ENCODE measurements around the gene KDM2A. TPM values are rescaled to one million over a fixed set of nuclear protein-coding genes. Genes with fewer than 3 reads are reported as not detected.

KDM2A gene
- total and polyA plus RNA-seq, 9 donors, result 32.1 to 65.0 (median 54.2) TPM

- DNase-seq, result no peak
- WGBS (ENCODE audit: insufficient coverage), result 86% methylated on average over 22 of the region's 22 CpGs
- no peak overlapping the region for H3K4me3 ChIP-seq (ENCODE audit: low read length)
- peaks cover 37% of the 10 kb centered on the region for H3K4me1 ChIP-seq (ENCODE audit: control insufficient read depth, insufficient read depth, low read length)
- no peaks in the 10 kb centered on the region for H3K27me3 ChIP-seq (ENCODE audit: control insufficient read depth, insufficient read depth, low read length)
- peaks cover 29% of the 10 kb centered on the region for H3K36me3 ChIP-seq (ENCODE audit: control insufficient read depth, insufficient read depth, low read length)
- peak overlapping the region; percentile 91 for H3K27ac ChIP-seq (ENCODE audit: low read length)
- H3K9me3 ChIP-seq (replicated peaks; ENCODE audit: control insufficient read depth, low read depth, low read length), result peaks cover under 1% of the 10 kb centered on the region
Measured at GRCh38 chr11:67300756-67301312, 181.8 kb downstream of the KDM2A start.

- WGBS (ENCODE audit: insufficient coverage), result 82% methylated on average over 25 of the region's 28 CpGs
- H3K9me3 ChIP-seq (replicated peaks; ENCODE audit: control insufficient read depth, low read depth, low read length), result no peaks in the 10 kb centered on the region
- peaks cover 37% of the 10 kb centered on the region for H3K4me1 ChIP-seq (ENCODE audit: control insufficient read depth, insufficient read depth, low read length)
- DNase-seq, result no peak
- H3K27ac ChIP-seq (ENCODE audit: low read length), result peak overlapping the region; percentile 91
- no peak overlapping the region for H3K4me3 ChIP-seq (ENCODE audit: low read length)
- no peaks in the 10 kb centered on the region for H3K27me3 ChIP-seq (ENCODE audit: control insufficient read depth, insufficient read depth, low read length)
- H3K36me3 ChIP-seq (ENCODE audit: control insufficient read depth, insufficient read depth, low read length), result peaks cover 29% of the 10 kb centered on the region
Measured at GRCh38 chr11:67301313-67301921, 182.4 kb downstream of the KDM2A start.

DNA sequence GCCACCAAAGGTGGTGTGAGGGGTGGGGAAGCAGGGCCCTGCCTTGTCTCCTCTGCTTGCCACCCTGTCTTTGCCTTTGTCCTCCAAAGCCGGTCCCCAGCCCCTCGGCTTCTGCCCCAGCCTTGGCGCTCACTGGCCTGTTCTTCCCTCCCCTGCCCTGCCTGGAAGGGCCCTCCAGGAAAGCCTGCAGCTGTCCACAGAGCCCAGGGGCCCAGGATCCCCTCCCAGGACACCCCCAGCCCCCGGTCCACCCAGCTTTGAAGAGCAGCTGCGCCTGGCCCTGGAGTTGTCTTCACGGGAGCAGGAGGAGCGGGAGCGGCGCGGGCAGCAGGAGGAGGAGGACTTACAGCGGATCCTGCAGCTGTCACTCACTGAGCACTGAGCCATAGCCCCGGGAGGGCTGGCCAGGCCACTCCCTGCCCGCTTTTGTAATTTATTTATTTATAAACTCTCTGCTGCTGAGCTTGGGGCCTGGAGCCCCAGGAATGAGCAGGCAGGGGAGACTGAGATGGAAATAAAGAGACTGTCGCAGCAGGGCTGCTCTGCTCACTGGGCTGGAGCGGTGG lies 183.0 kb downstream of the KDM2A start:
- no peaks in the 10 kb centered on the region for H3K27me3 ChIP-seq (ENCODE audit: control insufficient read depth, insufficient read depth, low read length)
- 37% methylated on average over 8 of the region's 15 CpGs for WGBS (ENCODE audit: insufficient coverage)
- H3K27ac ChIP-seq (ENCODE audit: low read length), result peak overlapping the region; percentile 91
- H3K4me3 ChIP-seq (ENCODE audit: low read length), result no peak overlapping the region
- H3K36me3 ChIP-seq (ENCODE audit: control insufficient read depth, insufficient read depth, low read length), result peaks cover 32% of the 10 kb centered on the region
- DNase-seq, result peak; percentile 84
- H3K4me1 ChIP-seq (ENCODE audit: control insufficient read depth, insufficient read depth, low read length), result peaks cover 37% of the 10 kb centered on the region
- H3K9me3 ChIP-seq (replicated peaks; ENCODE audit: control insufficient read depth, low read depth, low read length), result no peaks in the 10 kb centered on the region

DNA sequence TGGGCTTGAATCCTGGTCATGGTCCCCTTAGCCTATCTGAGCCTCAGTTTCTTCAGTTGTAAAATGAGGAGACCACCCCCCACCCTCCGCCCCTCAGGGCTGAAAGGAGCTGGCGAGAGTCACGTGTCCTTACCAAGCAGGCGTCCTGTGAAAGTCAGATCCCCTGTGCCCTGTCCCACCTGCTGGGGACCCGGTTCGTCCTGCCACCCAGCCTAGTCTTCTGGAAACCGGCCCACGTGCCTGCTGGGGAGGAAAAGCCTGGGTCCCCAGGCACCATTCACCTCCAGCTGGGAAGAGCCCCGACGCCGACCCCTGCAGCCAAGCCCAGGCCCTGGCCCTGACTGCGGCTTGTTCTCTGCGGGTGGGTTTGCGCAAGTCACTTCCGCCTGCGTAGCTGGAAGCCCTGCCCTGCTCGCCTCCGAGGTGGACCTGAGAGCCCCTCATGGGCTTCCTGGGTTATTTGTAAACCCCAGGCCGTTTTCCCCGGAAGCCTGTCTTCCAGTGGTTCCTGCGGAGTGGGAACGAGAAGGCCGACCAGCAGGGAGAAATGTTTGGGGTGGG lies 183.6 kb downstream of the KDM2A start:
- Histone ChIP-seq H3K36me3 (ENCODE audit: control insufficient read depth, insufficient read depth, low read length) (peaks cover 37% of the 10 kb centered on the region), H3K4me1 (ENCODE audit: control insufficient read depth, insufficient read depth, low read length) (peaks cover 37% of the 10 kb centered on the region), H3K4me3 (ENCODE audit: low read length) (peak overlapping the region; percentile 56), H3K9me3 (replicated peaks; ENCODE audit: control insufficient read depth, low read depth, low read length) (no peaks in the 10 kb centered on the region), H3K27me3 (ENCODE audit: control insufficient read depth, insufficient read depth, low read length) (no peaks in the 10 kb centered on the region), H3K27ac (ENCODE audit: low read length) (peak overlapping the region; percentile 88)
- WGBS (ENCODE audit: insufficient coverage), result 16% methylated on average over 15 of the region's 23 CpGs
- DNase-seq, result peak; percentile 38

GRCh38 chr11:67303132-67303834 lies 184.2 kb downstream of the KDM2A start, which contains the start of gene SSH3:
TSS of gene SSH3 (plus strand) at chr11:67303530. CDS start at chr11:67303626, 96 bp downstream.
- Histone ChIP-seq H3K4me1 (ENCODE audit: control insufficient read depth, insufficient read depth, low read length) (peaks cover 41% of the 10 kb centered on the region), H3K27ac (ENCODE audit: low read length) (peak within 1 kb of the TSS; percentile 88), H3K27me3 (ENCODE audit: control insufficient read depth, insufficient read depth, low read length) (no peaks in the 10 kb centered on the region), H3K4me3 (ENCODE audit: low read length) (peak within 1 kb of the TSS; percentile 56), H3K36me3 (ENCODE audit: control insufficient read depth, insufficient read depth, low read length) (peaks cover 41% of the 10 kb centered on the region), H3K9me3 (replicated peaks; ENCODE audit: control insufficient read depth, low read depth, low read length) (no peaks in the 10 kb centered on the region)
- WGBS (ENCODE audit: insufficient coverage), result under 1% methylated on average over 61 of the region's 65 CpGs
- DNase-seq, result peak; percentile 77

- H3K36me3 ChIP-seq (ENCODE audit: control insufficient read depth, insufficient read depth, low read length), result peaks cover 41% of the 10 kb centered on the region
- no peaks in the 10 kb centered on the region for H3K9me3 ChIP-seq (replicated peaks; ENCODE audit: control insufficient read depth, low read depth, low read length)
- H3K27ac ChIP-seq (ENCODE audit: low read length), result no peak overlapping the region
- WGBS (ENCODE audit: insufficient coverage), result 2% methylated on average over 38 of the region's 43 CpGs
- peaks cover 42% of the 10 kb centered on the region for H3K4me1 ChIP-seq (ENCODE audit: control insufficient read depth, insufficient read depth, low read length)
- H3K27me3 ChIP-seq (ENCODE audit: control insufficient read depth, insufficient read depth, low read length), result no peaks in the 10 kb centered on the region
- peak; percentile 40 for DNase-seq
- peak overlapping the region; percentile 56 for H3K4me3 ChIP-seq (ENCODE audit: low read length)
Measured at GRCh38 chr11:67303835-67304411, 184.9 kb downstream of the KDM2A start.

DNA sequence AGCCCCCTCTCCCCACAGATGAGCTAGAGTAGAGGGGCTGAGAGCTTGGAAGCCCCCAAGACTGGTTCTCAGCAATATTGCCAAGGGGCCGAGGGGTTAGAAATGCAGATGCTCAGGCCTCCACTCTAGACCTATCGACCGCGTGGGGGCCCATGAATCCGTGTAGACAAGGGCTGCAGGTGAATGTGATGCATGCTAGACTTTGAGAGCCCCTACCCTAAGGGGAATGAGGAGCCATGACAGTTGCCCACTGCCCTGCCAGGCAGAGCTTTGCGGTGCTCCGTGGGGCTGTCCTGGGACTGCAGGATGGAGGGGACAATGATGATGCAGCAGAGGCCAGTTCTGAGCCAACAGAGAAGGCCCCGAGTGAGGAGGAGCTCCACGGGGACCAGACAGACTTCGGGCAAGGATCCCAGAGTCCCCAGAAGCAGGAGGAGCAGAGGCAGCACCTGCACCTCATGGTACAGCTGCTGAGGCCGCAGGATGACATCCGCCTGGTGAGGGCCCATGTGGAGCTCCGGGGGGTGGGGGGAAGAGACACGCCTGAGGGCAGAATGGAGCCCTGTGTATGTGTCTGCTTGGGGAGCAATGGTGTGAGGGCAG lies 185.5 kb downstream of the KDM2A start:
- peak; percentile 7 for DNase-seq
- peaks cover 42% of the 10 kb centered on the region for H3K4me1 ChIP-seq (ENCODE audit: control insufficient read depth, insufficient read depth, low read length)
- no peak overlapping the region for H3K27ac ChIP-seq (ENCODE audit: low read length)
- peaks cover 41% of the 10 kb centered on the region for H3K36me3 ChIP-seq (ENCODE audit: control insufficient read depth, insufficient read depth, low read length)
- H3K9me3 ChIP-seq (replicated peaks; ENCODE audit: control insufficient read depth, low read depth, low read length), result no peaks in the 10 kb centered on the region
- H3K27me3 ChIP-seq (ENCODE audit: control insufficient read depth, insufficient read depth, low read length), result no peaks in the 10 kb centered on the region
- WGBS (ENCODE audit: insufficient coverage), result 55% methylated on average over 8 of the region's 14 CpGs
- H3K4me3 ChIP-seq (ENCODE audit: low read length), result no peak overlapping the region

DNA sequence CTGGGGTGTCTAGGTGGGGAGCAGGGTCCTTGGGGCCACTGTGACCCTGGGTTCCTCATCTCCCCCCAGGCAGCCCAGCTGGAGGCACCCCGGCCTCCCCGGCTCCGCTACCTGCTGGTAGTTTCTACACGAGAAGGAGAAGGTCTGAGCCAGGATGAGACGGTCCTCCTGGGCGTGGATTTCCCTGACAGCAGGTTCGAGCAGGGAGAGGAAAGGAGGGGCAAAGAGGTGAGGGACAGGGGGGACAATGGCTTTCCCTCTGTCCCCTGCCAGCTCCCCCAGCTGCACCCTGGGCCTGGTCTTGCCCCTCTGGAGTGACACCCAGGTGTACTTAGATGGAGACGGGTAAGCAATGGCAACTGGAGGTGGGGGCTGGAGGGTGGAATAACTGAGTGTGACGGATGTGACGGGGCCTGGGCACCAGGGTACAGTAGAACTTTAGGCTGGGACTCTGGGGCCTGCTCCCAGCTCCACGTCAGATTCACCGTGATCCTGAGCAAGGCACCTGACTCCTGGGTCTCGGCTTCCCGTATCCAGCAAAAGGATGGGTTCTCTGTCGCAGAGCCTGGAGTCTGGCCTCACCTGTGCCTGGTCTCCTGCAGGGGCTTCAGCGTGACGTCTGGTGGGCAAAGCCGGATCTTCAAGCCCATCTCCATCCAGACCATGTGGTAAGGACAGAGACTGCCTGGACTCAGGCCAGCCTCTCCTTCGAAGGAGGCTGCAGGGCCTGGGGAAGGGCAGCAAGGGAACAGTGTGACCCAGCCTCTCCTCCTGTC lies 187.9 kb downstream of the KDM2A start:
- WGBS (ENCODE audit: insufficient coverage), result 86% methylated on average over 8 of the region's 19 CpGs
- H3K27ac ChIP-seq (ENCODE audit: low read length), result no peak overlapping the region
- H3K4me1 ChIP-seq (ENCODE audit: control insufficient read depth, insufficient read depth, low read length), result peaks cover 29% of the 10 kb centered on the region
- H3K9me3 ChIP-seq (replicated peaks; ENCODE audit: control insufficient read depth, low read depth, low read length), result no peaks in the 10 kb centered on the region
- no peak overlapping the region for H3K4me3 ChIP-seq (ENCODE audit: low read length)
- no peak for DNase-seq
- H3K36me3 ChIP-seq (ENCODE audit: control insufficient read depth, insufficient read depth, low read length), result peaks cover 37% of the 10 kb centered on the region
- H3K27me3 ChIP-seq (ENCODE audit: control insufficient read depth, insufficient read depth, low read length), result no peaks in the 10 kb centered on the region

DNA sequence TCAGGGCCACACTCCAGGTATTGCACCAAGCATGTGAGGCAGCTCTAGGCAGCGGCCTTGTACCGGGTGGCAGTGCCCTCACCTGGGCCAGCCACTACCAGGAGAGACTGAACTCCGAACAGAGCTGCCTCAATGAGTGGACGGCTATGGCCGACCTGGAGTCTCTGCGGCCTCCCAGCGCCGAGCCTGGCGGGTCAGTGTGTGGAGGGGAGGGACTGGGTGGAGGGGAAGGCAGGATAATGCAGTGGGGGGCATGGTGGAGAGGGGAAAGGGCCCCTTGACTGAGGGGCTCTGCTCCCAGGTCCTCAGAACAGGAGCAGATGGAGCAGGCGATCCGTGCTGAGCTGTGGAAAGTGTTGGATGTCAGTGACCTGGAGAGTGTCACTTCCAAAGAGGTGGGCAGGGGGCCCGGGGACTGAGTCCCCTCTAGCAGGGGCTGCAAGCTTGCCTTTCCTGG lies 188.5 kb downstream of the KDM2A start:
- Histone ChIP-seq H3K4me1 (ENCODE audit: control insufficient read depth, insufficient read depth, low read length) (peaks cover 22% of the 10 kb centered on the region), H3K4me3 (ENCODE audit: low read length) (no peak overlapping the region), H3K27me3 (ENCODE audit: control insufficient read depth, insufficient read depth, low read length) (no peaks in the 10 kb centered on the region), H3K9me3 (replicated peaks; ENCODE audit: control insufficient read depth, low read depth, low read length) (no peaks in the 10 kb centered on the region), H3K27ac (ENCODE audit: low read length) (no peak overlapping the region), H3K36me3 (ENCODE audit: control insufficient read depth, insufficient read depth, low read length) (peaks cover 37% of the 10 kb centered on the region)
- no peak for DNase-seq
- WGBS (ENCODE audit: insufficient coverage), result 67% methylated on average over 11 of the region's 12 CpGs
